HG02759 (cell line): ENCODE measurements around the gene PDE8B.

Source experiments
- ATAC-seq: cut with Tn5 transposase; IDR thresholded peaks from one replicate; pipeline ENCODE4 v1.9.1; 2021; ENCODE audit warnings: mild to moderate bottlenecking, moderate library complexity; ENCODE audit not compliant: unreplicated experiment

The PDE8B gene

GRCh38 chr5:77282337-77283027, 72.0 kb downstream of the PDE8B start:
- no peak for ATAC-seq

- no peak for ATAC-seq
Measured at GRCh38 chr5:77285251-77285841, 74.9 kb downstream of the PDE8B start.

DNA sequence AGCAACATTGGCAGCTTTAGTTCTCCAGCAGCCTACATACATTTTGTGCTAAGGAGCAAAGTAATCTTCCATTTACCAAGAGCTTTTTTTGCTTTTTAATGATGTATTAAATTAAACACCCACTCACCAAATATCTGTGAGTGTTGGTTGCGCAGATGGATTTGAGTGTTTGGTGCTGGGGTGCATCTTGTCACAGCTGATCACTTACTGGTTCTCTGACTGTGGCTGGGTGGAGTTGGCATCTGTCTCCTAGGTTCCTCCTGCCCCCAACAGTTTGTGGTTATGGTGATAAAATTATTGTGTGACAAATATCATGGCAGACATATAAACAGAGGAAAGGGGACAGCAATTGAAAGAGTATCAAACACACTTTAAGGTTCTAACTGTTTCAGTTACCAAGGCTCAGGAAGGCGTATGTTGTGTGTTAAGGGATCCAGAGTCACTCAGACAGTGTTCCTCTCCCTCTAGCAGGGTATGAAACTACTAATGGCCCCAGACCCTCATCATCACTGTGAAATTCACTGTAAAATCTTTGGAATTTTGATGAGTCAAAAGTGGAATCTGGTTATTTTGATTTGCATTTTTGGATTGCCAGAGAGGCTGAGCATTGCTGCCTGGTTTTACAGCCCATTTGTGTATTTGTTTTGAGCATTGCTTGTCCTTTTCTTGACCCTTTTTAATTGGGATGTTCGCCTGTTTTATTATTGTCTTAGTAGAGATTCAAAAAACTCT, 81.7 kb downstream of the PDE8B start:
- no peak for ATAC-seq

DNA sequence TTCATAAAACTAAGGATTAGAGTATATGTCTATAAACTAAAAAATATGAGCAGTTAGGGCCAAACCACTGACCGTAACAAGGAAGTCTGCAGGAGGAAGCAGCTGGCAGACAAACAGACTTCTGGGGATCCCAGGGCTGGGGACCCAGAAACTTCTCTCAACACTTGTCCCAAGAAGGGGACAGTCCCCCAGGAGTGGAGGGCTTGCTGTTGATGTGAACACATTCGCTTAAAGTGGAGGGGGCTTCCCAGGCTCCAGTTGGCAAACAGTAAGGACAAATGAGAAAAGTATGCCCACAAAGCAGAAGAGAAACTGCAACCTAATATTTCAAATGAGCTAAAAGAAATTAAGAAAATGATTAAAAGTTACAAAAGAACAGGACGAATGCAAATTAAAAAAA, 83.7 kb downstream of the PDE8B start:
- no peak for ATAC-seq

DNA sequence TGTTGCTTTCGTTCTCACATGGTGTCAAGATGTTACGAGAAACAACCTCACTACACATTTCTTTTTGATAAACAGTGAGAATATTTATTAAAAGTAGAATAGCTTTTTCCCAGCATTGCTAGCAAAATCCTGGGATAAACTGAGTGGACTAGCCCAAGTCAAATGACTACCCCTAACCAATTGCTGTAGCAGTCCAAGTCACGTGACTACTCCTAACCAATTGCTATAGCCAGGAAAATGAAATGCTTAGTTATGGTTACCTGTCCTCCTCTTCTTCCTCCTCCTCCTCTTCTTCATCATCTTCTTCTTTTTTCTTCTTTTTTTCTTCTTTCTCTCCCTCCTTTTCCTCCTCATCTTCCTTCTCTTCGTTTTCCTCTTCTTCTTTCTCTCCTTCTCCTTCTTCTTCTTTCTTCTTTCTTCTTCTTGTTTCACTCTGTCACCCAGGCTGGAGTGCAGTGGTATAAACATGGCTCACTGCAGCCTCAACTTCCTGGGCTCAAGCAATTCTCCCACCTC, 85.4 kb downstream of the PDE8B start:
- ATAC-seq = no peak

DNA sequence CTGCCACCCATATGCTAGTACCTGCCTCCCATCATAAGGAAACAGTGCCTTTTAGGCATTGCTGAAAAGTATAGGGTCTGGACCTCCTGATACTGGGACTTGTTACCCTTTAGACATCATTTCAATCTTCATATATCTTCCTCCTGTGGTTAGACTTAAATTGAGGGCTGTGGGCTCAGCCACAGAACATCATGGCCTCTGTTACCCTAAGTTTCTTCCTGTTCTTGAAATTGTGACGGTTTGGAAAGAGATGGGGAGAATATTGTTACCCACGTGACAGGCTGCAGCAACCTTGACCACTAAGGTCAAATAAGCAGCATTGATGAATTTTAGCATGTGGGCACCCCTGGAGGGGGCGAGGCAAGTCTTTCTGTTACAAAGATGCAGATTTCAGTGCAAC, 87.7 kb downstream of the PDE8B start:
- ATAC-seq = no peak

DNA sequence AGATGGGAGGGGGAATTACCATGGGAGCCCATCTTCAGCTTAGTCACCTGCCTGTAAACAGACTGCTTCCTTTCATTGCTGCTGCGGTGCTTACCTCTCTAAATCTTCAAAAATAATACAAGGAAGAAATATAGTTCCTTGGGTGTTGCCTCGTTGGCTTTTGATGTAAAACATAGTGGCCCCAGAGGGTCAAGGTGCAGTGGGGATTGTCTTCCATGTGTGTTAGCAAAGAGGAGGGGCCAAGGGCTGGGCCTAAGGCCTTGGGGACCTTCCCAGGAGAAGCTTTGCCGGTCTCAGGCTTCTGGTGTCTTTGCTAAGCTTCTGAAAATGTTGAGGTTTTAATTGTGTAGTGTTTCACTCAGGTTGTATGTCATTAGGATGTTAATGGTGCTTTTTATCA, 90.0 kb downstream of the PDE8B start:
- no peak for ATAC-seq

DNA sequence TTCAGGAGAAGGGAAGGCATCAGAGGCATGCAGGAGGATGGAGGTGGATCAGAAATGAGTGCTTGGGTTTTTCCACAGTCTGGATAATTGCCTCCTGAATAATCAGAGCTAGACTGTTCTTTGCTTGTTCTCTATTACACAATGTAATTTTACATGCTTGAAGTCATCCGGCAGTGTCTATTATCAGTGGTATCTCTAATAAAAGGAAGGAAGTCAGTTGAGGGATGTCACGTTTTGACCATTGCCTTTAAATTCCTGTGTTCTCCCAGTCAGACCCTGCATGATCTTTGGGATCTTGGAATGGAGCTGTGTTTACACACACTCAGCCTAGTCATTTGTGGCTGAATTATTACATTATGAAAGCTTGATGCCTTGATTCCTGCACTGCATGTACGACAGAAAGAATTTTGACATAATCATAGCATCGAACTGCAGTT, 91.0 kb downstream of the PDE8B start:
- no peak for ATAC-seq

DNA sequence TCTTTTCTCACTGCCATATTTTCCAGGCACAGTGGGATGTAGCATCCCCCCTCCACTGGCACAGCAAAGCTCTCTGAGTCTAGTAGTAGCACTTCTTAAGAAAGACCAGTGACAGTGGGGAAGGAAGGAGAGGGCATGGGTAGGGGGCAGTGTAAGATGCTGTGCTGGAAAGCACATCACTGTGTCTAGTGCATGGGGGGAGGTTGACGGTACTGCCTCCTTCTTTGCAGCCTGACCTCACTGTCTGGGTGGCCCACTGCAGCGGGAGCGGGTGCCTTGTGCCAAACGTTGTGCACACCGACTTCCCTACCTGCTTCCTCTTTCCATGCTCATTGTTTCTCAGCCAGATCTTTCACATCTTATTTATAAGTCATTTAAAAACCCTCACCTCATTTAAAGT, 91.8 kb downstream of the PDE8B start:
- no peak for ATAC-seq

GRCh38 chr5:77302653-77303052, 92.2 kb downstream of the PDE8B start:
- no peak for ATAC-seq

- no peak for ATAC-seq
Measured at GRCh38 chr5:77304388-77304787, 93.9 kb downstream of the PDE8B start.

DNA sequence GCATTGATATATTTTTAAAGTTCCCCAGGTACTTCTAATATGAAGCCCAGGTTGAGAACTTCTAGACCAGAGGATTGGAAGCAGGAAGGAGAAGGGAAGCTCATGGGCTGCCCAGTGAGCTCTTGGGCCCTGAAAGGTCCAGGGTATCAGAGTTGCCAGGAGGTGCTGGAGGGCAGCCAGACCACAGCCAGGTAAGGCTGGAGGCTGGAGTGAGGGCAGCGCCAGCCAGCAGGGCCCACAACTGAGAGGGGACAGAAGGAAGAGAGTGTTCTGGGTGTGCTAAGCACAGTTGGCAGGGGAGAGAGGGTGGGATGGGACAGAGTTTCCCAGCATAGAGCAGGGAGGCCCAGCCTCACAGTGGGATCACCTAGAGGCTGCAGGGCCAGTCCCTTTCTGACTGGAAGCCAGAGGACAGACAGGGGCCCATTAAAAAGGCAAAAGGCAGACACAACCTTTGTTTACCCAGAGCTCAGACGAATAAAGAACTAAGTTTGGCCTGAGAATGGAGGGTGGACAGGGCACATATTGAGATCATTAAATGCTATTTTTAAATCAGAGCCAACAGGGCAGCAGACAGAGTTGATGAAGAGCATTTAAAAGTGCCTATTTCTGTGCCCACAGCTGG, 94.9 kb downstream of the PDE8B start:
- ATAC-seq = no peak

- ATAC-seq = no peak
Measured at GRCh38 chr5:77305956-77306355, 95.5 kb downstream of the PDE8B start.

- ATAC-seq = no peak
Measured at GRCh38 chr5:77306531-77306930, 96.1 kb downstream of the PDE8B start.

DNA sequence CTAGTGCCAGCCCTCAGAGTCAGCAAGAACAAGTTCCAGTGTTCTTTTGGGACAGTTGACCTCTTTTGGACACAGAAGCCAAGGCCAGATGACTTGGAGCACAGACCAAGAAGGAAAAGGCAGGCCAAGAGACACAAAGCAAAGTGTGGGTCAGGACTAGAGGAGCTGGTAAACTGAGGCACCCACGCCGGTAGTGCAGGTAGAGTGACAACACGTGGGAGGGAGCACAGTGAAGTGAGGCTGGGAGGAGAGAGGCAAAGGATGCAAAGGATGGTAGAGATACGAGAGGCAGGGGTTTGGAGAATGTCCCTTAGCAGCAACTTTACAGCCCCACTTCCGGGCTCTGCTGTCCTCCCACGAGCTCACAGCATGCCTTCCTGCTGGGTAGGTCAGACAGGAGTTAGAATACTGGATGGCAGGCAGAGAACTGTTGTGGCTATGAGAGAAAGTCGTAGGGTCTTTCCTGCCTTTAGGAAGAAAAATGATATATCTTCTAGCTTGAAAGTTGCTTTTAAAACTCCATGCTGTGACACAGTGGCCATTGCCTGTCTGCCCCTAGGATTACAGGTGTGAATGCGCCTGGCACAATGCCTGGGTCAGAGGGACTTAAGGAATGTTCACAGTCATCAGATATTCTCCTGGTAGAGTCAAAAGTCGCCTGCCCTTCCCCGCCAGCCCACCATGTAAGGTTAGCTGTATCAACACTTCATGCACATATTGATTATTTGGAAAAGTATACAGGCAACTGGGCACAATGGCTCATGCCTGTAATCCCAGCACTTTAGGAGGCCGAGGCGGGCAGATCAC, 97.9 kb downstream of the PDE8B start:
- ATAC-seq = no peak

DNA sequence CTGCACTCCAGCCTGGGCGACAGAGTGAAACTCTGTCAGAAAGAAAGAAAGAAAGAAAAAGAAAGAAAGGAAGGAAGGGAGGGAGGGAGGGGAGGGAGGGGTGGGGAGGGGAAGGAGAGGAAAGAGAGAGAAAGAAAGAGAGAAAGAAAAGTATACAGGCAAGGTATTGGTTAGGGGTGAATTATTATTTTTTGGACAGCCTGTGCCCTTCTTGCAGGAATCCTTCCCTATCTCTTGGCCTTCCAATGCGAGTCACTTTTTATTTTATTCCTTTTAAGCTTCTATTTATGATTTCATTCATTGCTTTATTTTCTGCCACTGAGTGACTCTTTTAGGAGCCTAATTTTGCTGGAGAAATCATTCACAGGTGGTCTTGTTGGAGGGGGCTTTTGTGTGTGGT, 98.7 kb downstream of the PDE8B start:
- no peak for ATAC-seq

DNA sequence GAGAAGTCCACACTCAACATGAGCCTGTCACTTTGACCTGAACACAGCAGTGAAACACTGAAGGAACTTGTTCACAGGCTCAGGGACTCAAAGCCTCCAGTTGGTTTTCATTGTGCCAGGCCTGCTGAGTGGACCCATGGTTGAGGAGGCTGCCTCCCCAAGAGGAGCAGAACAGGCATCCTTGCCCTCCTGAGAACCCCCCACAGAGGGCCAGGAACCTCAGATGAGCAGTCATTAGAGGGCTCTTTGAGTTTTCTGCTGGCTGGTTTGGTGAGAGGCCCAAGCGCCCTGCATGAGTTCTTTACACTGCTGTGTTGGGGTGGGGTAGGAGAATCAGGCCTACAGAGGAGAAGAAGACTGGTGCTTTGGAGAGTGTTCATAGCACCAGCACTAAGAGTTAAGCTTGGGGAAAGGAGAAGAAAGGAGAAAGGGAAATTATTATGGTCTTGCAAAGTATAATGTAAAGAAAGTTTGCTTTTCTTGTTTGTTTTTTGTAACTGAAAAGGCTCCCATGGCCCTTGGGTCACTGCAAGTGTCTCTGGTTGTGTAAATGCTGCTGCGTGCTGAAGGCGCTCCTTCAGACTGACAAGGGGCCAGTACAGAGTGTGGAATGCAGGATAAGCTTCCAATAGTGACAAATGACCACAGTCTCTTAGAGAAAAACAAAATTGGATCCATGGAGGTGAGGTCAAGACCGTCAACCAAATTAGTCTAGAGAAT, 100.2 kb downstream of the PDE8B start:
- no peak for ATAC-seq

DNA sequence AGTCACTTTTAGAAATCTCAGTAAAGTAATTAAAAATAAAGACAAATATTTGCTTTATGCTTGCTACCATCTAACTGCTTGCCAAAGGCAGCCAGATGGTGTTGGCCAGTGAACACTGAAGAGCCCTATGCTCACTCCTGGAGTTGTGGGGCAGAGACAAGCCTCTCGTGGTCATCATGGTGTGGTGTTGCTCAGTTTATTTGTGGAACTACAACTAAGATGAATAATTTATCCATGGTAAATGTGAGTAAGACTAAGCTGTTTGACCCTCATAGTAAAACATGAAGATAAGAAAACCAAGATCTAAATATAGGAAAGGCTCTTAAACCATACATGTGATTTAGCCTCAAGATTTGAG, 100.7 kb downstream of the PDE8B start:
- ATAC-seq = no peak

DNA sequence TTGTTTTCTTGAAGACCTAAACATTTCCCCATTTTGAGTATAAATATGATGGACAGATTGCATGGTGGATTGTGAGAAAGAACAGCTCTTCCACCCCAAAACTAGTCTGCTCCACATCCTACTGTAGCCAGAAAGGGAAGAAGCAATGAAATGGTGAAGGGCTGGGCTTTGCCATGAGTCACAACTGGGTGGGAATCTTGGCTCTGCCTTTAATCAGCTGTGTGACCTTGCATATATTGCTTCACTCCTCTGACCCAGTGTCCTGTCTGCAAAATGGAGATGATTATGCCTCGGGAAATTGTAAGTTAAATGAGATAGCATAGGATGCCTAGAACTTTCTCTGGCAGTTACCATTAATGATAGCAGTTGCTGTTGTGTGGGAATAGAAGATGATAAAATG, 101.9 kb downstream of the PDE8B start:
- ATAC-seq = no peak
